GM18508 (cell line): Measurements from ENCODE around the gene PPM1L.

Experiments
- ATAC-seq: cut with Tn5 transposase; IDR thresholded peaks from one replicate; pipeline ENCODE4 v1.9.1; 2021; ENCODE audit warnings: moderate number of reproducible peaks; ENCODE audit not compliant: insufficient read depth, unreplicated experiment

Gene PPM1L

DNA sequence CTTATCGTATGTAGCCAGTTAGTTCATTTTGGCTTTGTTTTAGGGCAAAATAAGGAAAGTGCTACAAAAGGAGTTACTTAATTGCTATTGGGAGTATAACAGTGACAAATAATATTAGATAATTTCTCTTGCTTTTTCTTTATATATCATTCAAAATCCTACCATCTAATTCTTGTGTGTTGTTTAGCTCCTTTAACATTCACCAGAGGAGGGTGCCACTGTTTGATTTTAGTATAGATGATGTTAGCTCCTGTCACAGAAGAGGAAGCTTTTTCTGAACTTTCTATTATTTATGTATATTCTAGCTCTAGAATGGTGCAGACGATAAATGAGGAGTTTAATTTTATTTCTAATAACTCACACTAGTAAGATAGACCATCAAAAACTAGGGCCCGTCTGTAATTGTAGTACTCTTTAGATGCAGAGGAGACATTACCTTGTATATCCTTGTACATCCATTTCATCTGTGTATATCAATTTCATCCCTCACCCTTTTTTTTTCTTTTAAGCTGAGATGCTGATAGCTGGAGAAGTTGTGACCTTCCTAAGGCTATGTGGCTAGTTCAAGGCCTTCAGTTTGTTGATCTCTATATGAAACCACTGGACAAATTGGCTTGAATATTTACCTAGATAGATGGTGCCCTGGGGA lies 3.0 kb downstream of the PPM1L start:
- no peak for ATAC-seq

- no peak for ATAC-seq
These were observed 7.0 kb downstream of the PPM1L start for GRCh38 chr3:160763073-160763472.

DNA sequence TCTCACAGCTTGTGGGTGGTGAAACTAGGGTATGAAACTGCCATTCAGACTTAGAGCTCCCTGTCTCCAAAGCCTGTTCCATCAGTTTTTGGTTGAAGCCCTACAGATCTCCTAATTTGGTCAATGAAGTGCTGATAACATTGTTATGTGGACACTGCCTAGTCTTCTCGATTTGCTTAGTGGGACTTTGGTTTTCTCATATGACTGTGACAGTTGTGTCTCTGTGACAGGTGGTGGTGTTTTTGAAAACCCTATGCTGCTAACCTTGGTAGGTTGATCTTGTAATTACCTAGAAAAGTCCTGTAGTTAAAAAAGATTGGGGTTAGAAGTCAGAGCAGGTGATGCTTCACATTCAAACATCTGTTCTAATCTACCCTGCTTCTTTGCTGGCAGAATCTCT lies 9.2 kb downstream of the PPM1L start:
- ATAC-seq: no peak

DNA sequence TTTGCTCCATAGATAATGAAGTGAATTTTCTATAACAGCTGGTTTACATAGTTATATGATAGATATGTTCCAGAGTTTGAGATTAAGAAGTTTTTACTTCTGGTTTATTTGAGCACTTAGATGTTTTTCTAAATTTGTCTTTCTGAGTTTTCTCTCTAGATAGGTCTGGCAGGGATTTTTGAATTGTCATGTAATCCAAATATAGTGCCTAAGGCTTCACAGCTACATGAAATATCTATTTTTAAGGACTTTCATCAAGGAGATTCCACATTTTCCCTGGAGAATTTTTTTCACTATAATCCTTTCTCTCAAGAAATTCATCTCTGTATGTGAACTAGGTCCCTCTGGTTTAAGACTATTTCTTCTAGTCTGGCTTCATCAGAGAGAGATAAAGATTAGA lies 12.0 kb downstream of the PPM1L start:
- ATAC-seq: no peak

GRCh38 chr3:160768918-160769317 lies 12.9 kb downstream of the PPM1L start:
- no peak for ATAC-seq

DNA sequence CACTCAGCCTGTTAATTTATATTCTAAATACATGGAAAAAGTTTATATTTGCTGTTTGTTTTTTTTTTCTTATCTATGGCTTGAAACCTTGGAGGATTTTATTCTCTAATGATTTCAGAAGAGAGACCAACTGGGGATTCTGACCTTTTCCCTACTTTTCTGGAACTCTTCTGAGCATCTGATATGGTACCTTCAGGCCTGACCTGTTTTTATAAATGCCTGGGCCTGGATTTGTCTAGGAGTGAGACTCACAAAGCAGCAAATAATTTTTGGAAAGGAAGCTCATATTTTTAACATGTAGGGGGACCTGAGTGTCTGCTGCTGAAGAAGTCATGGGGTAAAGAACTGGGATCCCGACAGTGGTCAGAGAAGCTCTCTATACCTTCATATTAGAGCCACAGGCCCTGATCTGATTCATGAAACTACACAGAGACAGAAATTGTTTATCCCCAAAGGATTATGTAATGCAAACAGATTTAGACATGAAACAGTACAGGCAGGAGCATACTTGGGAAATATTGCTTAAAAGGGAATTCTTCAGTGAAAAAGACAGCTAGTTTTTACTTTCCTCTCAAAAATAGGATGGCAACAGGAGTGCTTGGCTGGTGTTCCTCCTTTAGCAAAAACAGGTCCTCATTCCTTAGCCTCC lies 15.9 kb downstream of the PPM1L start:
- ATAC-seq: no peak

- ATAC-seq: no peak
These were observed 17.7 kb downstream of the PPM1L start for GRCh38 chr3:160773722-160774121.

GRCh38 chr3:160774172-160774571 lies 18.1 kb downstream of the PPM1L start:
- no peak for ATAC-seq

DNA sequence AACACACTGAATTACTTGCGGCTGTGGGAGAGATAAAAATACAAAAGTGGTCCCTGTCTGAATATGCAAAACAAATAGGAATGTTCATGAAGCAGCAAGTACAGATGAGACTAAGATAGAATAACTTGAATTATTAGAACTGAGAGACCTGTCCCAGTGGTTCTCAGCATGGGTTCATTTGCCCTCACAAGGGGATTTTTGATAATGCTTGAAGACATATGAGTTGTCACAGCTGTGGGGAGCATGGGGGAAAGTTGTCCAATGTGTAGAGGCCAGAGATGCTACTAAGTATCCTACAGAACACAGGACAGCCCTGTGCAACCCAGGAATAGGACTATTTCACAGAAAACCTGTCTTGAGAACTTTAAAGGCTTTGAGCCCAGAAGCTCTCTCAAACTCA lies 22.4 kb downstream of the PPM1L start:
- no peak for ATAC-seq

- ATAC-seq: no peak
These were observed 23.0 kb downstream of the PPM1L start for GRCh38 chr3:160779040-160779439.

DNA sequence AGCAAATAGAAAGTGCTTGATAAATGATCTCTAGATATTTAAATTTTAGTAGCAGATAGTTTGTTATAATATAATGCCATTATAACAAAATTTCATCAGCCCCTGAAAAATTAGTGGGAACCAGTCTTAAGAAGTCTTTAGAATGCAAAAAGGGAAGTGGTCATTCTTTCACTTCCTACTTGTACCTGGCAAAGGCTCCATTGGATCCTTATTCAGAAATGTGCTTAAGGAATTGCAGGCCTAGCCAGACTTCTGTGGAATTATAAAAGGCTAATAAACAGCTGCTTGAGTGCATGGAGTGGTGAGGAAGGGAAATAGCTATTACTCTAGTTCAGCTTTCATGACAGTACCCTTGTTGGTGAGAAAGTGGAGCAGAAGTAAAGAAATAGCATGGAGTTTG lies 24.2 kb downstream of the PPM1L start:
- no peak for ATAC-seq

GRCh38 chr3:160781402-160781801 lies 25.4 kb downstream of the PPM1L start:
- ATAC-seq: no peak

DNA sequence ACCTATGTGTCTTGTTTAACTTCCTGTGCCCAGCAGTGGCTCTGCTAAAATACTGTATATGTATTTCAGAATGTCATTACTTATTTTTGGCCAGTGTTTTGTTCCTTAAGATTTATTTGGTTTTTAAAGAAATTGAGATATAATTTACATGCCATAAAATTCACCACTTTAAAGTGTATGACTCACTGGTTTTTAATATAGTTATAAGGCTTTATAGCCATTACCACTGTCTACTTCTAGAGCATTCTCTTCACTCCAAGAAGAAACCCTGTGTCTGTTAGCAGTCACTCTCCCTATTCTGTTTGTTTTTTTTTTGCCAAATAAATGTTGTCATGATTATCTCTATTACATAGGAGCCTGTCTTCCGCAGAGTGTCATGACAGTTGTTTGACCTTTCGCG lies 25.8 kb downstream of the PPM1L start:
- no peak for ATAC-seq

- ATAC-seq: no peak
These were observed 28.8 kb downstream of the PPM1L start for GRCh38 chr3:160784853-160785252.

GRCh38 chr3:160790726-160791125 lies 34.7 kb downstream of the PPM1L start:
- ATAC-seq: no peak

GRCh38 chr3:160792540-160792939 lies 36.5 kb downstream of the PPM1L start:
- no peak for ATAC-seq

DNA sequence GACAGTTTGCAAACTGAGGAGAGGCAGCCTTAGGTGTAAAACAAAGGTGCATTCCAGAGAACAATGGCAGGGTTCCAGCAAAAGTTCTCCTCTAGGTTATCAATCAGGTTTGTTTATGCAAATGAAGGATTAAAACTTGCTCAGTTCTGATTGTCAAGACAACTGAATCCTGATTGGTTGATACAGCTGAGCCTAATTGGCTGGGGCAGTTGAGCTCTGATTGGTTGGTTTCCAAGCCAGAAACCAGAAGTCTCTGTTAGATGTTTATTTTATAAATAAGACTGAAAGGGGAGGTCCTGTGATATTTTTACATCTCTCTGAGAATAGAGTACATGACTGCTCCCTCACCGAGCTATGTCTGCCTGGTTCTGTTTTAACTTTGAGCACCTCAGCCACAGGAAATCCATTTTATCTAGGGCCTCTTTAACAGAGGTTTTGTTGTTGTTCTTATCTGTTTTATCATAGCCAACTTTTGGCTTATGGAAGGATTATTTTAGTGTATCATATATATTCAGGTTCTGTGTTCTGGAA lies 37.8 kb downstream of the PPM1L start:
- no peak for ATAC-seq

DNA sequence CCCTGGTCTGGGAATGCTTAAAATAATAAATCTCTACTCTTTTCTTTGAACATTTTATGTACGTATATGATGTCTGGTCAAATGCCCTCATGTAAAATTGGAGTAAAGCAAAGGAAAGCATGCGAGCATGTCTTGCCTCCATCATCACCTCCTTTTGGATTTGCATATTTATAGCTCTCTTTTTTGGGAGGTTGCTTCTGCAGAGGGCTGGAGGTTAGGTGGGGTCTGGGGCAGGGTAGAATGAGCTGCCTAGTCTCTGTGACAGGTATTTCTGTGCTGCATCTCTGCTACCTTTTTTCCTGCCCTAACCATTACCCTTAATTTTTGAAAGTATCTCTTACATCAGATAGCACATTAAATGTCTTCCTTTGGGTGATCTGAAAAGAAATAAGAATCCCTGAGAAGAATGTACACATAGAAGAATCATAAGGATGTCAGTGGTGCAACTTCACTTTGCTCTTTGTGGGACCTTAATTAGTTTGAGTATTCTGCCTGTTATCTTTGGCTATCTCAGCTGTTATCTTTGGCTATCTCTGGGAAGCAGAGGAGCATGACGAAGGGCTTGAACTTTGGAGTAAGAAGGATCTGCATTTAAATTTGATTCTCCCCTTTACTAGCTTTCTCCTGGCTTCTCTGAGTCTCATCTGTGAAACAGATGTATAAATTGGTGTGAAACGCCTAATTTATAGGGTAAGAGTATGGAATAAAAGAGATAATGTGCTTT lies 40.2 kb downstream of the PPM1L start:
- no peak for ATAC-seq

GRCh38 chr3:160796813-160797164 lies 40.8 kb downstream of the PPM1L start:
- ATAC-seq: no peak

DNA sequence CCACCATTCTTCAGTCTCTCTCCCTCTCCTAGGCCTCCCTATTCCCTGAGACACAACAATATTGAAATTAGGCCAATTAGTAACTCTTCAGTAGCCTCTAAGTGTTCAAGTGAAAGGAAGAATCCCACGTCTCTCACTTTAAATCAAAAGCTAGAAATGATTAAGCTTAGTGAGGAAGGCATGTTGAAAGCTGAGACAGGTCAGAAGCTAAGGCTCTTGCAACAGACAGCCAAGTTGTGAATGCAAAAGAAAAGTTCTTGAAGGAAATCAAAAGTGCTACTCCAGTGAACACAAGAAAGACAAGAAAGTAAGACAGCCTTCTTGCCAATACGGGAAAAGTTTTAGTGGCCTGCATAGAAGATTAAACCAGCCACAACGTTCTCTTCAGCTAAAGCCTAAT lies 41.3 kb downstream of the PPM1L start:
- no peak for ATAC-seq

DNA sequence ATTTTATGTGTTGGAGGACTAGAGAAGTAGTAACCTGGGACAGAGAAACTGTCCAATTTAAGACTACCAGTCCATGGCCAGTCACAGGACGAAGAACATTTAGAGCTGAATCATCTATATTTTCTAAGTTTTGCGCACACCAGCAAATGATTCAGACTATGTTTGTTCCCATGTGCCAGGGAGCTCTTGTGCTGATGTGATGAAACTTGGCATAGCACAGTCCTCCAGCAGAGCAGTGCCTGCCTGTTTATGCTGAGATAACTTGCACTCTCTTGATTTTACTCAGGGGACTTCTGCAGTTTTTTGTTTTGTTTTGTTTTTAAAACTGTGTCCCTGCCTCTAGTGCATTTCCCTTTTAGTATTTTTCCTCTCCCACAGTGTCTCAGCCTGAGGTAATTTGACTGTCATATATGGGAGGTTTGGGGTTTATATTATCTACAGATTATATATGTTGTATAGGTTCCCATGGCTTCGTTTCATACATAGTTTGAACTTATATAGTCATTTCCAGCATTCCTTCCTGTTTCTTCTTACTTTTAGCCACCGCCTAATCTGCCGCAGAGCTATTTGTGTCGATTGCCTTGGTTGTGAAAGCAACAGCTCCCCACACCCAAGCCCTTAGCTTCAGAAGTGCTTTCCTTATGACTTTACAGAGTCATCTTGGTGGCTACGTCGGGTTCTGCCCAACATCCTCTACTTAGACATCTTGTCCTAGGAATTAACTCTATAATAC lies 45.5 kb downstream of the PPM1L start:
- peak; percentile 77 for ATAC-seq
